A549 (cell line): ENCODE results near the gene RTBDN.

Source experiments
- CTCF ChIP-seq: fragments of >200 bp; sonication (Bioruptor Twin); formaldehyde crosslinking; IDR thresholded peaks from 3 replicates; pipeline ENCODE4 v1.5.1; 2016
- POLR2A ChIP-seq: IDR thresholded peaks from 2 replicates; pipeline ENCODE4 v1.6.1; 2012; ENCODE audit warnings: mild to moderate bottlenecking, low read length
- RAD21 ChIP-seq, 2 experiments: fragments of >200 bp in 1 of 2; sonication (Bioruptor Twin) in 1 of 2; formaldehyde crosslinking in 1 of 2; IDR thresholded peaks in 1 of 2; conservative IDR thresholded peaks in 1 of 2; 2 replicates in 1 of 2; 3 replicates in 1 of 2; pipeline ENCODE4 v1.6.1; 2012 to 2018; ENCODE audit warnings: inconsistent platforms in 1 of 2

DNA sequence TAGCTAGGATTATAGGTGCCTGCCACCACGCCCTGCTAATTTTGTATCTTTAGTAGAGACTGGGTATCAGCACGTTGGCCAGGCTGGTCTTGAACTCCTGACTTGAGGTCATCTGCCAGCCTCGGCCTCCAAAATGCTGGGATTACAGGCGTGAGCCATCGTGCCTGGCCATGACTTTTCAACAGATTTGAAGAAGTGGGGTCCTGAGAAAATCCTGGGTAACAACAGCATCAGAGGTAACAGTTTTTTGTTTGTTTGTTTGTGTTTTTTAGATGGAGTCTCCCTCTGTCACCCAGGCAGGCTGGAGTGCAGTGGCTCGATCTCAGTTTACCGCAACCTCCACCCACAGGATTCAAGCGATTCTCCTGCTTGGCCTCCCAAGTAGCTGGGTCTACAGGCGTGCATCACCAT is 39.4 kb downstream of the RTBDN start:
- TF ChIP-seq POLR2A (no peak), CTCF (no peak), RAD21 (conservative IDR thresholded peaks at IDR 0.05 in 1 of 2, IDR thresholded peaks at IDR 0.05 in 1 of 2) (no peak)
